ENCODE measurements around the gene TSPAN3. TPM values are rescaled to one million over a fixed set of nuclear protein-coding genes. Genes with fewer than 3 reads are reported as not detected.

TSPAN3 gene
- polyA plus RNA-seq, 1 donor (not counting 4 experiments of a cell fraction or from before 2014, with no cell fraction given) = 181 TPM

DNA sequence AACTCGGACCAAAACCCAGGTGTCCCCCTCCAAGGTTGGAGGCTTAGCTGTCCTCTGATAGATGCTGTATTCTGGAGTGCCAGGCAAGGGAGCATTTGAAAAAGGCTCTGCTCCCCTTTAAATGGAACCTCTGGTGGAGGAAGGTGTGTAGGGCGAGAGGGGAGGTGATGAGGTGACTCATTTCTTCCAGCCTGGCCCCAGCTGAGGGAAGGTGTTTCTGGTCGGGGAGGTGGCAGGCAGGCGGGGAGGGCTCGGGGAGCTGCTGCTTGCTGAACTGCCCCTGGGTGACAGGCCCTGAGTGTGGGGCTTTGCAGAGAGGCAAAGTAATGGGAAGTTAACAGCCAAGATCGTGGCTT is 57.2 kb downstream of the TSPAN3 start:
- H3K9me3 ChIP-seq (ENCODE audit: control insufficient read depth, low read depth, low read length) = no peaks in the 10 kb centered on the region
- DNase-seq (ENCODE audit: low read depth, low spot score) (no peak), FAIRE-seq (no peak)
- peaks cover 0 to 3% of the 10 kb centered on the region in 2 experiments for H3K36me3 ChIP-seq (ENCODE audit: control insufficient read depth in 2 of 2, extremely low read depth in 1 of 2, insufficient read depth in 2 of 2, low read length in 2 of 2)
- H2AFZ ChIP-seq (ENCODE audit: control insufficient read depth, low read length) = no peak overlapping the region
- TF ChIP-seq, protein P1, sequence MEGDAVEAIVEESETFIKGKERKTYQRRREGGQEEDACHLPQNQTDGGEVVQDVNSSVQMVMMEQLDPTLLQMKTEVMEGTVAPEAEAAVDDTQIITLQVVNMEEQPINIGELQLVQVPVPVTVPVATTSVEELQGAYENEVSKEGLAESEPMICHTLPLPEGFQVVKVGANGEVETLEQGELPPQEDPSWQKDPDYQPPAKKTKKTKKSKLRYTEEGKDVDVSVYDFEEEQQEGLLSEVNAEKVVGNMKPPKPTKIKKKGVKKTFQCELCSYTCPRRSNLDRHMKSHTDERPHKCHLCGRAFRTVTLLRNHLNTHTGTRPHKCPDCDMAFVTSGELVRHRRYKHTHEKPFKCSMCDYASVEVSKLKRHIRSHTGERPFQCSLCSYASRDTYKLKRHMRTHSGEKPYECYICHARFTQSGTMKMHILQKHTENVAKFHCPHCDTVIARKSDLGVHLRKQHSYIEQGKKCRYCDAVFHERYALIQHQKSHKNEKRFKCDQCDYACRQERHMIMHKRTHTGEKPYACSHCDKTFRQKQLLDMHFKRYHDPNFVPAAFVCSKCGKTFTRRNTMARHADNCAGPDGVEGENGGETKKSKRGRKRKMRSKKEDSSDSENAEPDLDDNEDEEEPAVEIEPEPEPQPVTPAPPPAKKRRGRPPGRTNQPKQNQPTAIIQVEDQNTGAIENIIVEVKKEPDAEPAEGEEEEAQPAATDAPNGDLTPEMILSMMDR (optimal IDR thresholded peaks at IDR 0.05 in 1 of 3, IDR thresholded peaks at IDR 0.05 in 1 of 3, conservative IDR thresholded peaks at IDR 0.05 in 1 of 3; ENCODE audit: extremely low read depth in 1 of 3, insufficient read depth in 2 of 3, low read length in 3 of 3) = peak in 1 of 3 experiments; percentile 10
- no peak for TF ChIP-seq EZH2 (IDR thresholded peaks at IDR 0.05; ENCODE audit: low read length)
- no peak overlapping the region for H3K9ac ChIP-seq (ENCODE audit: control insufficient read depth, extremely low read depth, insufficient read depth, low read length)
- peaks cover 3% of the 10 kb centered on the region for H3K9me1 ChIP-seq (ENCODE audit: control insufficient read depth, extremely low read depth, insufficient read depth, low read length)
- H3K4me1 ChIP-seq (ENCODE audit: control insufficient read depth, extremely low read depth, insufficient read depth, low read length) = peaks cover 10% of the 10 kb centered on the region
- H3K4me2 ChIP-seq (ENCODE audit: control insufficient read depth, extremely low read depth, insufficient read depth, low read depth, low read length) = no peak overlapping the region
- peaks cover 7% of the 10 kb centered on the region for H3K79me2 ChIP-seq (ENCODE audit: control insufficient read depth, insufficient read depth, low read length)
- H3K27ac ChIP-seq (ENCODE audit: control insufficient read depth, insufficient read depth, low read length) = no peak overlapping the region
- no peak overlapping the region for H3K4me3 ChIP-seq (ENCODE audit: control insufficient read depth in 2 of 3, extremely low read depth in 1 of 3, insufficient read depth in 2 of 3, low read depth in 1 of 3, low read length in 3 of 3)
- H4K20me1 ChIP-seq (ENCODE audit: control insufficient read depth, extremely low read depth, insufficient read depth, low read length) = no peaks in the 10 kb centered on the region
- dilution Hi-C loops (cut with MboI; ENCODE audit: extremely low pct_ligation_motif_present, low sequenced_read_pairs) = no loop called here
- H3K27me3 ChIP-seq (ENCODE audit: control insufficient read depth, extremely low read depth, insufficient read depth, low read length) = no peaks in the 10 kb centered on the region

DNA sequence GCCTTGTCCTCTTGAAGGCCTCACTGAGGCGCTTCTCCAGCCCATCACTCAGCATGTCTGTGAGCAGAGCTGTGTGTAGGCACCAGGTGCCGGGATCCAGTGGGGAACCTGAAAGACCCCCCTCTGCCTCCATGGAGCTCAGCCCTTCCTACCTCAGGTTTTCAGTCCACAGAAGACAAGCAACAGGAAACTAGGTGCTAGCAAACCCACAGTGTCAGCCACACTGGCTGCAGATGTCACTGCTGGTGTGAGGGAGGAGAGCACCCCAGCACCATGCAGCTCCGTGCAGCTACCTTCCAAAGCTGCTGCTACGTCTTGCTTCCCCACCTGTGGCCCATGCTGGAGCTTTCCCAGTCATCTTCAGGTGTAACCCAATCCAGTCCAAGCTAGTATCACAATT is 58.0 kb downstream of the TSPAN3 start:
- DNase-seq (ENCODE audit: low read depth, low spot score) (no peak), FAIRE-seq (no peak)
- dilution Hi-C loops (cut with MboI; ENCODE audit: extremely low pct_ligation_motif_present, low sequenced_read_pairs) = no loop called here
- H3K9me3 ChIP-seq (ENCODE audit: control insufficient read depth, low read depth, low read length) = no peaks in the 10 kb centered on the region
- H3K4me2 ChIP-seq (ENCODE audit: control insufficient read depth, extremely low read depth, insufficient read depth, low read depth, low read length) = no peak overlapping the region
- no peak overlapping the region for H3K4me3 ChIP-seq (ENCODE audit: control insufficient read depth in 2 of 3, extremely low read depth in 1 of 3, insufficient read depth in 2 of 3, low read depth in 1 of 3, low read length in 3 of 3)
- no peak overlapping the region for H3K9ac ChIP-seq (ENCODE audit: control insufficient read depth, extremely low read depth, insufficient read depth, low read length)
- no peak for TF ChIP-seq EZH2 (IDR thresholded peaks at IDR 0.05; ENCODE audit: low read length)
- TF ChIP-seq, protein P1 (optimal IDR thresholded peaks at IDR 0.05 in 1 of 3, IDR thresholded peaks at IDR 0.05 in 1 of 3, conservative IDR thresholded peaks at IDR 0.05 in 1 of 3; ENCODE audit: extremely low read depth in 1 of 3, insufficient read depth in 2 of 3, low read length in 3 of 3) = no peak
- no peaks in the 10 kb centered on the region for H3K36me3 ChIP-seq (ENCODE audit: control insufficient read depth in 2 of 2, extremely low read depth in 1 of 2, insufficient read depth in 2 of 2, low read length in 2 of 2)
- H4K20me1 ChIP-seq (ENCODE audit: control insufficient read depth, extremely low read depth, insufficient read depth, low read length) = no peaks in the 10 kb centered on the region
- no peak overlapping the region for H3K27ac ChIP-seq (ENCODE audit: control insufficient read depth, insufficient read depth, low read length)
- peaks cover 3% of the 10 kb centered on the region for H3K9me1 ChIP-seq (ENCODE audit: control insufficient read depth, extremely low read depth, insufficient read depth, low read length)
- H3K4me1 ChIP-seq (ENCODE audit: control insufficient read depth, extremely low read depth, insufficient read depth, low read length) = peaks cover 10% of the 10 kb centered on the region
- H2AFZ ChIP-seq (ENCODE audit: control insufficient read depth, low read length) = no peak overlapping the region
- peaks cover 7% of the 10 kb centered on the region for H3K79me2 ChIP-seq (ENCODE audit: control insufficient read depth, insufficient read depth, low read length)
- H3K27me3 ChIP-seq (ENCODE audit: control insufficient read depth, extremely low read depth, insufficient read depth, low read length) = no peaks in the 10 kb centered on the region

All from keratinocyte (primary cell).